ENCODE measurements around the gene FOXD3.
A peak's percentile ranks its signal among the peaks of the same experiment; 100 is the strongest.
"Not testable (repeated sequence)": the region's sequence is repeated elsewhere in the genome, so short reads cannot be mapped to it uniquely, and the experiment has no call there.

Gene FOXD3

DNA sequence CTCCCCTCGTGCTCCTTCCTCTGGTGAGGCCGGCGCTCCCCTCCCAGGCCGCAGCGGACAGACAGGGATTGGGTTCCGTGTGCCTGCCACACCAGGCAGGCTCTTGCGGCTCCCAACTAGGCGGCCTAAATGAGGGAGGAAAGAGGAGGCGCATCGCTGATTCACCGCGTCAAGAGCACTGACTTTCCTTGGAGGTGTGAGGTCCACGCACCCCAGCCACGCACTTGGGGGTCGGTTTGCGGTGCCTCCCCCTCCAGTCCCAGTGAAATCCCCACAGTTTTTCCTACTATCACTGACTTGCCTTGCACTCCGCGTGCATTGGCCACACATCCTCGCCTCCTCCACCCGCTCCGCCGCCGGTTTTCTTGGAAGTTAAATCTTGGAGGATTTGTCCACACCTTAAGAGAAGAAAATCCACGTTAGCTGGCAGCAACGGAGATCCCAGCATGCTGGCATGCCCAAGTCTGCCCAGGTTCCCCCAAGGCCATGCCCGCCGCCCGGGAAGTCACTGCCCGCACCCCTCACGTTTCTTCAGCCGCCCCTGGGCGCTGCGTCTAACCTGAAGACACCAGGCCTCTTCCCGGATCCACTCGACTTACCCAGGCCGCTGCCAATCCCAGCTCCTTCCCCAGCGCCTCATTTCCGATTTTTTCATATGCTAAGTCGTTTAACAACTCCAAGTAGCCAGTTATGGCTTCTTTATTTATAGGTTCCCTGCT lies 1.1 kb upstream of the FOXD3 start:
- no peak for DNase-seq (ENCODE audit: low spot score)

- DNase-seq (ENCODE audit: low spot score): no peak
Observed at GRCh38 chr1:63321785-63322113, 618 bp upstream of the FOXD3 start.

DNA sequence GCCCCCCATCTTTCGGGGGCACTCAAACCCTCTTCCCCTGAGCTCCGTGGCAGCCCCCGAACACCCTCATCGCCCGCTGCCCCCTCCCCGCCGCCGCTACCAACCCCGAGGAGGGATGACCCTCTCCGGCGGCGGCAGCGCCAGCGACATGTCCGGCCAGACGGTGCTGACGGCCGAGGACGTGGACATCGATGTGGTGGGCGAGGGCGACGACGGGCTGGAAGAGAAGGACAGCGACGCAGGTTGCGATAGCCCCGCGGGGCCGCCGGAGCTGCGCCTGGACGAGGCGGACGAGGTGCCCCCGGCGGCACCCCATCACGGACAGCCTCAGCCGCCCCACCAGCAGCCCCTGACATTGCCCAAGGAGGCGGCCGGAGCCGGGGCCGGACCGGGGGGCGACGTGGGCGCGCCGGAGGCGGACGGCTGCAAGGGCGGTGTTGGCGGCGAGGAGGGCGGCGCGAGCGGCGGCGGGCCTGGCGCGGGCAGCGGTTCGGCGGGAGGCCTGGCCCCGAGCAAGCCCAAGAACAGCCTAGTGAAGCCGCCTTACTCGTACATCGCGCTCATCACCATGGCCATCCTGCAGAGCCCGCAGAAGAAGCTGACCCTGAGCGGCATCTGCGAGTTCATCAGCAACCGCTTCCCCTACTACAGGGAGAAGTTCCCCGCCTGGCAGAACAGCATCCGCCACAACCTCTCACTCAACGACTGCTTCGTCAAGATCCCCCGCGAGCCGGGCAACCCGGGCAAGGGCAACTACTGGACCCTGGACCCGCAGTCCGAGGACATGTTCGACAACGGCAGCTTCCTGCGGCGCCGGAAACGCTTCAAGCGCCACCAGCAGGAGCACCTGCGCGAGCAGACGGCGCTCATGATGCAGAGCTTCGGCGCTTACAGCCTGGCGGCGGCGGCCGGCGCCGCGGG lies 837 bp downstream of the FOXD3 start:
- no peak for DNase-seq (ENCODE audit: low spot score)

DNA sequence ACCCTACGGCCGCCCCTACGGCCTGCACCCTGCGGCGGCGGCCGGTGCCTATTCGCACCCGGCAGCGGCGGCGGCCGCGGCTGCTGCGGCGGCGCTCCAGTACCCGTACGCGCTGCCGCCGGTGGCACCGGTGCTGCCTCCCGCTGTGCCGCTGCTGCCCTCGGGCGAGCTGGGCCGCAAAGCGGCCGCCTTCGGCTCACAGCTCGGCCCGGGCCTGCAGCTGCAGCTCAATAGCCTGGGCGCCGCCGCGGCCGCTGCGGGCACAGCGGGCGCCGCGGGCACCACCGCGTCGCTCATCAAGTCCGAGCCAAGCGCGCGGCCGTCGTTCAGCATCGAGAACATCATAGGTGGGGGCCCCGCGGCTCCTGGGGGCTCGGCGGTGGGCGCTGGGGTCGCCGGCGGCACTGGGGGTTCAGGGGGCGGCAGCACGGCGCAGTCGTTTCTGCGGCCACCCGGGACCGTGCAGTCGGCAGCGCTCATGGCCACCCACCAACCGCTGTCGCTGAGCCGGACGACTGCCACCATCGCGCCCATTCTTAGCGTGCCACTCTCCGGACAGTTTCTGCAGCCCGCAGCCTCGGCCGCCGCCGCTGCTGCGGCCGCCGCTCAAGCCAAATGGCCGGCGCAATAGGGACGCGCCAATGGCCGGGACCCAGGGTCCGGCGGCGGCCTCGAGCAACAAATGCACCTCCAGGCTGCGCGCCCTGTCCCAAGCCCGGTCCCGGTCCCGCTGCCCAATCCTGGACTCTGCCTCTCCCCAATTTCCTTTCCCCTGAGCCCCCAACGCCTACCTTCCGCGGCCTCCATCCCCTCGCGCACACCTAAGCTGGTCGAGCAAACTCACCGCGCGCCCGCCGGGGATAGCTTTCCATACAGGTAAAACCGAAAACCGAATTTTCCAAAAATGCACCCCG lies 1.8 kb downstream of the FOXD3 start:
- no peak for DNase-seq (ENCODE audit: low spot score)

- no peak for DNase-seq (ENCODE audit: low spot score)
Observed at GRCh38 chr1:63324779-63325119, 2.4 kb downstream of the FOXD3 start.

DNA sequence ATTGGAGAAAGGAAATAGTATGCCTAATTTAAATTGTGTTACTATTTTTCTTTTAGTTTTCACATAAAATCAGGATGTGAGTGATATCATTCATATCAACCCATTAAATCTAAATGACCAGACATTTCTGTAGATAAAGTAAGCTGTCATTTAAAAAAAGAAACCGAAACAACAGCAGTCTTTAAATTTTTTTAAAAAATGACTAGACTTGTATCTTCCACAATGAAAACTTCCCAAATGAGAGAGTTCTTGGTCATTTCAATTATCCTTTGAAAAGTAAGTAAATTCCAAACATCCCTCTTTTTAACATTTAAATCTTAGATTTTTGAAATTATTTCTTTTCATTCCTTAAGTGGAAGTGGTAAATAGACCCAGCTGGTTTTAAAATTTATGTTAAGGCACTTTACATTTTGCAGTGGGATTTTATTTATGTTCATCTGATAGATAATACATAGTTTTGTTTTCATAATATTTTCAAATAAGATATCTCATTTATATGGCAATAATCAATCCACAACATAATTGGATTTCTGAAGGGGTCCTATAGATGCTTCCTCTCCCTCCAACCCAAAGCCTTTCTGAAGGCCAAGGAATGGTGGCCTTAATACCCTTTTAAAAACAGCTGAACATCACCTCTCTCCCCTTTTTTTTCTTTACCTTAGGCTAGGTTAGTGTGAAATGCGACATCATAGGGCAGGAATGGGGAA lies 3.1 kb downstream of the FOXD3 start:
- DNase-seq (ENCODE audit: low spot score): no peak

- no peak for DNase-seq (ENCODE audit: low spot score)
Observed at GRCh38 chr1:63326106-63326472, 3.7 kb downstream of the FOXD3 start.

- no peak for DNase-seq (ENCODE audit: low spot score)
Observed at GRCh38 chr1:63326473-63327380, 4.4 kb downstream of the FOXD3 start.

GRCh38 chr1:63327417-63328054 lies 5.2 kb downstream of the FOXD3 start:
- DNase-seq (ENCODE audit: low spot score): peak; percentile 16

DNA sequence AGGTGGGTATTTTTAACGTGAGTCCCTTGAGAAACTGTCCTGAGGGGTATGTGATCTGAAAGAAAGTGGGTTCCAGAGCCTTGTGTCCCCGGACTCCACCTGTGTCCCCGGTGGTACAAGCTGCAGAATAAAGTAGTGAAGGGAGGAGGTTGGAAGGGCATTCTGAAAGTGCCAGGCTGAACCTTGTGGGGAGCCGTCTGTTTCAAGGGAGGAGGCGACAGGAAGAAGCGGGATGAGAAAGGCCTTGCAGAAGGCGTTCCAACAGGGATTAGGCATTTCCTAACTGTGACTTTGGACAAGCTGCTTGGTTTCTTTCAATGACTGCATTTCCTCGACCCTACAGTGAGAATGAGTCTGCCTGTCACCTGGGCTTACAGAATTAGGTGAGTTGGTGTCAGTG lies 5.8 kb downstream of the FOXD3 start:
- no peak for DNase-seq (ENCODE audit: low spot score)

GRCh38 chr1:63328781-63329180 lies 6.4 kb downstream of the FOXD3 start:
- no peak for DNase-seq (ENCODE audit: low spot score)

GRCh38 chr1:63329621-63330330 lies 7.4 kb downstream of the FOXD3 start:
- no peak for DNase-seq (ENCODE audit: low spot score)

DNA sequence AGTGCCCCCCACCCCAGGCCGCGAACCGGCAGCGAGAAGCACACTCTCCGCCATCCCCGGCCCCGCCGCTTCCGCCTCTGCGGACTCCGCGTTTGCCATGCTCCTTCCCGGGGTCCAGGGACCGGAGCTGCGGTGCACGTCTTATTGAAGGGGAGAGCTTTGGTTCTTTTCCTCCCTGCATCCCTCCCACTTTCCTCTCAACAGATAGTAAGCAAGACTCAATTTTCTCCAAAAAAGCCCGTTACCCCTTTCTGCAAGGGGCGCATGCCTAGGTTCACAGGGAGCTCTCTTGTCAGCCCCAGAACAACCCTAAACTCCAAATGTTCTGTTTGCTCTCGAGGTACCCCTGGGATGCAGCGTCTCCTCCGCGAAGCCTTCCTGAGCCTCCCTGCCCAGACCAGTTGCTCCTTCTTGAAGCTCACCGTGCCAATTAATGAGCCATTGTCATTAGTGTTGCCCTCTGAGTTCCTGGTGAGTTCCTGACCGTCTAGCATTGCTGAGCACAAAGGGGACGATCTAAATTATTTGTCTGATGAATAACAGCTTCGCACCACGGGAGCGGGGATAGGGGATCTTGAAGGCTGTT lies 8.1 kb downstream of the FOXD3 start:
- no peak for DNase-seq (ENCODE audit: low spot score)

- no peak for DNase-seq (ENCODE audit: low spot score)
Observed at GRCh38 chr1:63342402-63342801, 20.0 kb downstream of the FOXD3 start.

DNA sequence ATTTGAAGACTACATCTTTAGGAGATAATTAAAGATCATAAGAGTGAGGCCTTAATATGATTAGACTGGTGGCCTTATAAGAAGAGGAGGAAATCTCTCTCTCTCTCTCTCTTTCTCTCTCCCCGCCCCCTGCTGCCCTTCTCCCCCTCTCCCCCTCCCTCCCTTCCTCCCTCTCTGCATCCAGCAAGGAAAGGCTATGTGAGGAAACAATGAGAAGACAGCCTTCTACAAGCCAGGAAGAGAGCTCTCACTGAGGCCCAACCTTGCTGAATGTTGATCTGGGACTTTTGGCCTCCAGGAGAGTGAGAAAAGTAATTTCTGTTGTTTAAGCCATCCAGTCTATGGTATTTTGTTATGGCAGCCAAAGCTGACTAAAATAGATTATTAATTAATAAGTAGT lies 21.6 kb downstream of the FOXD3 start:
- DNase-seq (ENCODE audit: low spot score): no peak

DNA sequence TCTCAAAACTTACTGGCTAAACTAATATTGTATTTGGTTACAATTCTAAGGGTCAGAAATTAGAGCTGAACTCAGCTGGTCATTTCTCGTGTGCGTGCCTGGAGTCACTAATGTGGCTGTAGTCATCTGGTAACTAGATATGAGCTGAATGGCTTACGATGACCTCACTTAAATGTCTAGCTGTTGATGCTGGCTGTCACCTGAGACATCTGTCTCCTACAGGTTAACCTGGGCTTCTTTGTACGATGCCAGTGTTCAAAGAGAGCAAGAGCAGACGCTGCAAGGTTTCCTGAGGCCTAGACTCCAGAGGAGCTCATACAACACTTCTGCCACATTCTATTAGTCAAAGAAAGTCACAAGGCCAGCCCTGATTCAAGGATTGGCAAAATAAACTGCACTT lies 28.0 kb downstream of the FOXD3 start:
- no peak for DNase-seq (ENCODE audit: low spot score)

DNA sequence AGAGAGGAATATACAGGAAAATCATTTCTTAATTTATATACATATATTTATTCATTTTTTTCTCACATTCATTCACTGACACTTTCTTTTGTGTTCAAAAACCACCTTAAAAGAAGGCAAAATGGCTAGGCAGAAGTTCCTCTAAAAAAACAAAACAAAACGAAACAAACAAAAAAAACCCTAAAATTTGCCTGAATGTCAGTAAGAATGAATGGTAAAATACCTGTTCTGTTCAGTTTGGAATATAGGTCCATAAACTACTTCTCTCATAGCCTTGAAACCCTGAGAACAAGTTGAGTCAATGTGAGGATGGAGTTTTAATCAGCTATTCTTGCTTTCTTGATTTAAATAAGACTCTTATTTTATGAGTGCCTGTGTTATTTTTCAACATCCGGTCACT lies 30.4 kb downstream of the FOXD3 start:
- DNase-seq (ENCODE audit: low spot score): no peak

DNA sequence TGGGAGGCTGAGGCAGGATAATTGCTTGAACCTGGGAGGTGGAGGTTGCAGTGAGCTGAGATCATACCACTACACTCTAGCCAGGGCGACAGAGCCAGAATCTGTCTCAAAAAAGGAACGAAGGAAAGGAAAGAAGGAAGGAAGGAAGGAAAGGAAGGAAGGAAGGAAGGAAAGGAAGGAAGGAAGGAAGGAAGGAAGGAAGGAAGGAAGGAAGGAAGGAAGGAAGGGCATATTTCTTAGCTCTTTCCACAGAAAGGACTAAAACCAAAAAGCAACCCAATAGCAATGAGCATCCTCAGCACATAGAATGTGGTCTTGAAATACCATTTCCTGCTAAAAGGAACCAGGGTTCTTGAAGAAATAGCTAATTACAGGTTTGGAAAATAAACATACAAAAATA lies 33.9 kb downstream of the FOXD3 start:
- DNase-seq (ENCODE audit: low spot score): not testable (repeated sequence)

DNA sequence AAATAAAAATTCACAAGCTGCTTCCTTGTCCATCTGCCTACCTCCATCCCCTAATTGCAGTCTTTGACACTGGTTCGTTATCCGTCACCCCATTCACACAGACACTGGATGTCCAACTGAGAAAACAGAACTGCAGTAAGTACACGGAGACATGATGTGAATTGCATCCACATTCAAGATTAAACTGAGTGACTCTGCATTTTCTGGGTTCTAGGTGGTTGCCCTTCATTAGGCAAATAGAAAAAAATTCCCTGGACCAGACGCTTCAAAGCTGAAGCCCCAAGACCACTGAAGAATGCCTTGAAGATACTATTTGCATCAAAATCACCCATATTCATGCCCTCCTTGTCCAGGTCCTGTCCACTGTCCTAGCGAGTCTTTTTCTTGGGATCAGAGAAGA lies 37.2 kb downstream of the FOXD3 start:
- no peak for DNase-seq (ENCODE audit: low spot score)

All from Ammon's horn (tissue), 1 donor.